Lower leg skin (tissue), 3 donors: ENCODE results near the gene GRAP.

ENCODE experiments used
- POLR2A ChIP-seq, 2 donors: fragments of 450-650 bp; IDR thresholded peaks; one replicate each; pipeline ENCODE4 v1.6.1; 2016 to 2017; ENCODE audit warnings: antibody characterized with exemption in 2 of 2, mild to moderate bottlenecking in 1 of 2, moderate library complexity in 1 of 2
- TF ChIP-seq, protein P1 (sequence below), 3 donors: fragments of 450-650 bp; IDR thresholded peaks; one replicate each; pipeline ENCODE4 v1.5.1; 2016; ENCODE audit warnings: antibody characterized with exemption in 3 of 3, mild to moderate bottlenecking in 3 of 3, moderate library complexity in 2 of 3

DNA sequence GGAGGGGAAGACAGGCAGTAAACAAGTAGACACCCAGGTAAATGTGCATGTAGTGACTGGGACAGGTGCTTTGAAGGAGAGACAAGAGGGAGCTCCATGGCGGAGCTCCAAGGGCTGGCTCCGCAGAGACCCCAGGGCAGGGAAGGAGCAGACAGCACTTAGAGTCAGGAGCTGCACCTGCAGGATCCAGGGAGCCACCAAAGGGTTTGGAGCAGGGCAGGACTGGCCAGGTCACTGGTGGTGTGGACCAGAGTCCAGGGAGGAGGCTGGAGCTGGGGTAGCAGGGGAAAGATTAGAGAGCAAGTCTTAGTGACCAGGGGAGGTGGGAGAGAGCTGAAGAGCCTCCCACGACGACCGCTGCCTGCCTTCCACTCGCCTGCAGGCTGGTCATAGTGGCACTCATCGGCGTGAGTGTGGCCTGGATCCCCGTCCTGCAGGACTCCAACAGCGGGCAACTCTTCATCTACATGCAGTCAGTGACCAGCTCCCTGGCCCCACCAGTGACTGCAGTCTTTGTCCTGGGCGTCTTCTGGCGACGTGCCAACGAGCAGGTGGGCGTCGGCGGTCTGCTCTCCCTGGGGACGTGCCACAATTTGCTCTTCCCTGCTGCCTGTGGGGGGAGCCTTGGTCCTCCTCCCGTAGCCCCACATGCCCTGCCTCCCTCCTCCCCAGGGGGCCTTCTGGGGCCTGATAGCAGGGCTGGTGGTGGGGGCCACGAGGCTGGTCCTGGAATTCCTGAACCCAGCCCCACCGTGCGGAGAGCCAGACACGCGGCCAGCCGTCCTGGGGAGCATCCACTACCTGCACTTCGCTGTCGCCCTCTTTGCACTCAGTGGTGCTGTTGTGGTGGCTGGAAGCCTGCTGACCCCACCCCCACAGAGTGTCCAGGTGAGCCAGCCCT lies 27.5 kb downstream of the GRAP start:
- TF ChIP-seq, protein P1, sequence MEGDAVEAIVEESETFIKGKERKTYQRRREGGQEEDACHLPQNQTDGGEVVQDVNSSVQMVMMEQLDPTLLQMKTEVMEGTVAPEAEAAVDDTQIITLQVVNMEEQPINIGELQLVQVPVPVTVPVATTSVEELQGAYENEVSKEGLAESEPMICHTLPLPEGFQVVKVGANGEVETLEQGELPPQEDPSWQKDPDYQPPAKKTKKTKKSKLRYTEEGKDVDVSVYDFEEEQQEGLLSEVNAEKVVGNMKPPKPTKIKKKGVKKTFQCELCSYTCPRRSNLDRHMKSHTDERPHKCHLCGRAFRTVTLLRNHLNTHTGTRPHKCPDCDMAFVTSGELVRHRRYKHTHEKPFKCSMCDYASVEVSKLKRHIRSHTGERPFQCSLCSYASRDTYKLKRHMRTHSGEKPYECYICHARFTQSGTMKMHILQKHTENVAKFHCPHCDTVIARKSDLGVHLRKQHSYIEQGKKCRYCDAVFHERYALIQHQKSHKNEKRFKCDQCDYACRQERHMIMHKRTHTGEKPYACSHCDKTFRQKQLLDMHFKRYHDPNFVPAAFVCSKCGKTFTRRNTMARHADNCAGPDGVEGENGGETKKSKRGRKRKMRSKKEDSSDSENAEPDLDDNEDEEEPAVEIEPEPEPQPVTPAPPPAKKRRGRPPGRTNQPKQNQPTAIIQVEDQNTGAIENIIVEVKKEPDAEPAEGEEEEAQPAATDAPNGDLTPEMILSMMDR (IDR thresholded peaks at IDR 0.05) = no peak
- no peak for TF ChIP-seq POLR2A (IDR thresholded peaks at IDR 0.05)
